Prostate gland (tissue), 2 donors: ENCODE data around the gene SAYSD1. TPM values are rescaled to one million over a fixed set of nuclear protein-coding genes. Genes with fewer than 3 reads are reported as not detected.

ENCODE experiments used
- DNase-seq: peaks from one replicate; pipeline ENCODE4 v3.0.0-alpha.2; 2019; ENCODE audit warnings: low spot score
- H3K27ac ChIP-seq, 2 donors: fragments of 200-600 bp; sonication (generic); 2 replicates each; pipeline ENCODE4 v1.5.1; 2017 to 2019
- H3K27me3 ChIP-seq: fragments of 200-600 bp; sonication (generic); replicated peaks from 2 replicates; pipeline ENCODE4 v1.5.1; 2019; ENCODE audit not compliant: insufficient read depth
- H3K36me3 ChIP-seq, 2 donors: fragments of 200-600 bp; sonication (generic); 1 replicate in 1 of 2; 2 replicates in 1 of 2; pipeline versions ENCODE4 v1.5.1 to v1.8.1; 2017 to 2019
- H3K4me1 ChIP-seq: fragments of 200-600 bp; sonication (generic); replicated peaks from 2 replicates; pipeline ENCODE4 v1.5.1; 2019
- H3K4me3 ChIP-seq, 2 donors: fragments of 200-600 bp; sonication (generic); 2 replicates each; pipeline ENCODE4 v1.5.1; 2017 to 2019
- H3K9me3 ChIP-seq: fragments of 200-600 bp; sonication (generic); 2 replicates; pipeline ENCODE4 v1.5.1; 2017
- POLR2A ChIP-seq: fragments of 450-650 bp; IDR thresholded peaks from one replicate; pipeline ENCODE4 v1.6.1; 2016; ENCODE audit warnings: antibody characterized with exemption, mild to moderate bottlenecking
- POLR2AphosphoS5 ChIP-seq: sonication (generic); formaldehyde crosslinking; IDR thresholded peaks from one replicate; pipeline ENCODE4 v1.6.1; 2017; ENCODE audit warnings: antibody characterized with exemption
- WGBS: methylation state at CpG from one replicate; pipeline ENCODE4 v1.1.5; 2018; 5-methylcytosine and 5-hydroxymethylcytosine counted together
- intact Hi-C: fragments of 100-400 bp; cut with DNase I; formaldehyde crosslinking; loops from one replicate; pipeline ENCODE4 v1.14.2; 2022
- total RNA-seq, 2 donors: library from RNA; depleted of rRNA; stranded (reverse); fragments of >200 nt; gene quantifications; one replicate each; pipeline ENCODE4 v1.1.0, GENCODE V29; 2016
- TF ChIP-seq, protein P1 (sequence below), 4 experiments: fragments of 200-600 bp in 2 of 4; fragments of 450-650 bp in 2 of 4; sonication (generic) in 2 of 4; IDR thresholded peaks; 1 replicate in 3 of 4; 2 replicates in 1 of 4; pipeline ENCODE4 v1.5.1; 2016 to 2019; ENCODE audit warnings: antibody characterized with exemption in 4 of 4, mild to moderate bottlenecking in 2 of 4, moderate library complexity in 2 of 4

Gene SAYSD1
- total RNA-seq, 2 donors from 2014 or later = 23.8 to 25.4 TPM

DNA sequence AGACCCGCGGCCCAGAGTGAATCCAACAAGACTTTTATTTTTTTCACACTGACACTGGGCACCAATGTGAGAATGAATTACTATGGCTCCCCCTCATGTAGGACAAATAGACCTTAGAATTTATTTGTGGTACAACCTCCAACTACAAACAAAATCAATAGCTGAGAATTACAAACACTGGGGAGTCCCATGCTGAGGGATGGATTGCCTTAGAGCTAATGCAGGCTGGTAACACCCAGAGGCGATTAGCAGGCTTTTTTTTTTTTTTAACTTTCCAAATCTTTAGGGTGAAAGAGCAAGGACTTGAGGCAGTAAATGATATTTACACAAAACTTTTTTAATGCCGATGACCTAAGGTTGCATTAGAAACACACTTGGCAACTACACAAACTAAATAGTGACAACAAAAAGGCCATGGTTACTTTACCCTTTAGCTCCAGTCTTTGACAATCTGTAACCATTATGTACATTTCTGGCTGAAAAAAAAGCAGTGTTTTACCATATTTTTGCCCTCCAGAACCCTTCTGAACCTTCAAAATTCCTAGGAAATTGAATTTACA lies 21.8 kb downstream of the SAYSD1 start:
- TF ChIP-seq POLR2A (no peak), POLR2AphosphoS5 (no peak)
- TF ChIP-seq, protein P1, sequence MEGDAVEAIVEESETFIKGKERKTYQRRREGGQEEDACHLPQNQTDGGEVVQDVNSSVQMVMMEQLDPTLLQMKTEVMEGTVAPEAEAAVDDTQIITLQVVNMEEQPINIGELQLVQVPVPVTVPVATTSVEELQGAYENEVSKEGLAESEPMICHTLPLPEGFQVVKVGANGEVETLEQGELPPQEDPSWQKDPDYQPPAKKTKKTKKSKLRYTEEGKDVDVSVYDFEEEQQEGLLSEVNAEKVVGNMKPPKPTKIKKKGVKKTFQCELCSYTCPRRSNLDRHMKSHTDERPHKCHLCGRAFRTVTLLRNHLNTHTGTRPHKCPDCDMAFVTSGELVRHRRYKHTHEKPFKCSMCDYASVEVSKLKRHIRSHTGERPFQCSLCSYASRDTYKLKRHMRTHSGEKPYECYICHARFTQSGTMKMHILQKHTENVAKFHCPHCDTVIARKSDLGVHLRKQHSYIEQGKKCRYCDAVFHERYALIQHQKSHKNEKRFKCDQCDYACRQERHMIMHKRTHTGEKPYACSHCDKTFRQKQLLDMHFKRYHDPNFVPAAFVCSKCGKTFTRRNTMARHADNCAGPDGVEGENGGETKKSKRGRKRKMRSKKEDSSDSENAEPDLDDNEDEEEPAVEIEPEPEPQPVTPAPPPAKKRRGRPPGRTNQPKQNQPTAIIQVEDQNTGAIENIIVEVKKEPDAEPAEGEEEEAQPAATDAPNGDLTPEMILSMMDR (IDR thresholded peaks at IDR 0.05) = no peak
- no peak for DNase-seq
- Histone ChIP-seq H3K4me1 (no peaks in the 10 kb centered on the region), H3K9me3 (no peaks in the 10 kb centered on the region), H3K36me3 (no peaks in the 10 kb centered on the region), H3K27ac (no peak overlapping the region), H3K27me3 (no peaks in the 10 kb centered on the region), H3K4me3 (no peak overlapping the region)
- 77% methylated on average over 4 of the region's 4 CpGs for WGBS
- intact Hi-C loops = no loop called here

DNA sequence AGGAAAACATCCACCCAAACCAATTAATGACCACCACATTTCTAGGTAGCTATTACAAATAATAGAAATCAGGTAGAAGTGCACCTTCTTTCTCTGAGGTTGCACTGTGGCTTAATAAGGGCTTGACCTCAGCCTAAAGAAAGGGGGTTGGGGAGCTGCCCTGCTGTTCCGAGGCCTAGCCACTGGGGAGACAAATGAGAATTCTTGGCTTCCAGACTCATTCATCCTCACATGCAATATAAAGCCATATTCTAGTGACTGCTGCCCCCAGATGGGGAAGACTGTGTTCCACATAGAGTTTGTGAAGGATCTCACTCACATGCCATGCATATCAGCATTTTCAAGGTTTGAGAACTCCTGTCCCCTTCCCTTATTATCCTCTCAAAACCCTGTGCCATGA lies 22.9 kb downstream of the SAYSD1 start:
- intact Hi-C loops = no loop called here
- Histone ChIP-seq H3K27me3 (no peaks in the 10 kb centered on the region), H3K27ac (no peak overlapping the region), H3K36me3 (no peaks in the 10 kb centered on the region), H3K4me3 (no peak overlapping the region), H3K9me3 (no peaks in the 10 kb centered on the region), H3K4me1 (no peaks in the 10 kb centered on the region)
- TF ChIP-seq POLR2AphosphoS5 (no peak), POLR2A (no peak)
- TF ChIP-seq, protein P1 (IDR thresholded peaks at IDR 0.05) = no peak
- no peak for DNase-seq
- WGBS = 74% methylated on average over 1 of the region's 1 CpG

DNA sequence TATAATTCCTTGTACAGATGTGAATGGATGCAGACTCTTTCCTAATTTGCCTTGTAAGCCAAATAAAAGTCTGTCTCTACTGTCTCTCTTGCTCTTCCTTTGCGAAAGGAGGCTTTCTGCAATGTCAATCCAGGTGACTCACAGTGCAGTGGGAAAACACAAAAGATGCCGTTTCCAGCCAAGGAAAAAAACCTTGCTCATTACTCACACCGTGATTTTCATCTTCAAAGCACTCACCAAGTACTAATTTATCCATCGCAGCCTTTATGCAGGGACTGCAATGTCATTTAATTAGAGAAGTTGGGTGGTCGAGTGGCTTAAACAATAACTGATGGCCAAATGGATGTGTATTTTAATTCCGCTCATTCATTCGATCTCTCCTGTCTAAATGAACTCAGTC lies 23.8 kb downstream of the SAYSD1 start:
- H3K36me3 ChIP-seq = no peaks in the 10 kb centered on the region
- H3K9me3 ChIP-seq = no peaks in the 10 kb centered on the region
- no peak for TF ChIP-seq POLR2AphosphoS5
- TF ChIP-seq POLR2A = no peak
- TF ChIP-seq, protein P1 (IDR thresholded peaks at IDR 0.05) = no peak
- no peak overlapping the region for H3K4me3 ChIP-seq
- H3K27me3 ChIP-seq = no peaks in the 10 kb centered on the region
- DNase-seq = no peak
- no peaks in the 10 kb centered on the region for H3K4me1 ChIP-seq
- H3K27ac ChIP-seq = no peak overlapping the region
- intact Hi-C loops = no loop called here
- 41% methylated on average over 7 of the region's 7 CpGs for WGBS

DNA sequence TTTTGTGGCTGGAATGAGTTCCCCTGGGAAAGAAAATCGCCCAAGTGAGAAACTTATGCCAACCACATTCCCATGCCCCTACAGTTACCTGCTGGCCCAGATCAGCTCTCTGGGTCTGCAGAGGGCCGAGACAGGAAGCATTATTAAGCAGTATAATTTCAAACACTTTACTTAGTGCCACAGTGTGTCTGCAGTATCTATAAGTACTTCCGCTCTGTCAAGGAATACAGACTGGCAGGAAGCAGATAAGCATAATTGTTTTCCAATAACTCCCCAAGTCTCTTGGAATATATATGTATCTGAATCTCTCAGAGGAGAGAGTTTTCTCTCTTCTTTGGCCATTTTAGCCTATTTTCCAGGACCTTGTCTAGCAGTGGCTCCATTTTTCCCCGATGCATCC lies 24.9 kb downstream of the SAYSD1 start:
- no peaks in the 10 kb centered on the region for H3K4me1 ChIP-seq
- 58% methylated on average over 4 of the region's 4 CpGs for WGBS
- H3K27ac ChIP-seq = no peak overlapping the region
- no peaks in the 10 kb centered on the region for H3K9me3 ChIP-seq
- no peak for DNase-seq
- intact Hi-C loops = no loop called here
- H3K27me3 ChIP-seq = no peaks in the 10 kb centered on the region
- no peak overlapping the region for H3K4me3 ChIP-seq
- no peaks in the 10 kb centered on the region for H3K36me3 ChIP-seq
- no peak for TF ChIP-seq POLR2AphosphoS5

DNA sequence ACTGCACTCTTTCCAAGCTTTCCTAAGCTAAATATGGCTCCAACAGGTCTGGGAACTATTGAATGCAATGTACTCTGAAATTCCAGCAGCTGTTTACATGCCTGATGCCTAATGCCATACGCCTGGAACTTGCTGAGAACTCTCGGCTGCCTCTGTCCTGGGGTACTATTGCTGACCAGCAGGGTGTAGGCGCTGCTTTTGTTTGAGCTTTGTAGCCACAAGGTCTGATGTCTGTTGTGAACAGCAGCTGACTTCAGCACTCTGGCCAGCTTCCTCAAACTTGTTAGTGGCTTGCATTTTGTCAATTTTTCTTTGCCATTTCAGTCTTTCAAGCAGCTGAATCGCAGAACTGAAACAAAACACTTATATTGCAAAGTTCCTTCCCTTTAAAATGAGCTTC lies 26.7 kb downstream of the SAYSD1 start:
- H3K27me3 ChIP-seq = no peaks in the 10 kb centered on the region
- TF ChIP-seq POLR2A = no peak
- TF ChIP-seq, protein P1 (IDR thresholded peaks at IDR 0.05) = peak in 2 of 4 experiments; percentile 32 to 40
- intact Hi-C loops = loop anchor here (10.0 kb wide), 1 partner anchor 216 kb away; no protein-coding TSS in a partner anchor
- DNase-seq = no peak
- H3K36me3 ChIP-seq = no peaks in the 10 kb centered on the region
- H3K4me3 ChIP-seq = no peak overlapping the region
- H3K27ac ChIP-seq = no peak overlapping the region
- no peaks in the 10 kb centered on the region for H3K4me1 ChIP-seq
- H3K9me3 ChIP-seq = no peaks in the 10 kb centered on the region
- WGBS = 21% methylated on average over 4 of the region's 4 CpGs
